CD4-positive, alpha-beta T cell treated with Interleukin-15 for 4 hours (primary cell): ENCODE results near the gene MARVELD1.
A peak's percentile ranks its signal among the peaks of the same experiment; 100 is the strongest.
"Not testable (repeated sequence)": the region's sequence is repeated elsewhere in the genome, so short reads cannot be mapped to it uniquely, and the experiment has no call there.

Source experiments
- DNase-seq: peaks from one replicate; pipeline ENCODE4 v3.0.0-alpha.2; 2020; ENCODE audit warnings: low spot score

Gene MARVELD1

DNA sequence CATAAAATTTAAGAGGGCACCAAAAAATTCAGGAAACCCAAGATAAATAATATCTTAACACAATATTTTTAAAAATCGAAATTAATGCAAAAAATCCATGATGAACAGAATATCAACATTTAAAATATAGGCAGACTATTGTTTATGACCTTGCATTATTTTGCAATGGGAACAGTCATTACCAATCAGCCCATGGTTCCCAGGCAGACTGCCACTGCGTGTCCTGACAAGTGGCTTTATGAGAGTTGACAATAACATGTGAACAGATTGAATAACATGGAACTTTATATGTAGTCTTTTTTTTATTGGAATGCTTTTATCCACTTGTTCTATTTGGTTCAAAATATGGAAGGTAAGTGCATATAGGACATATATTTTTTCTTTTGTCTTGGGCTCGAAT is 23.4 kb upstream of the MARVELD1 start:
- no peak for DNase-seq

DNA sequence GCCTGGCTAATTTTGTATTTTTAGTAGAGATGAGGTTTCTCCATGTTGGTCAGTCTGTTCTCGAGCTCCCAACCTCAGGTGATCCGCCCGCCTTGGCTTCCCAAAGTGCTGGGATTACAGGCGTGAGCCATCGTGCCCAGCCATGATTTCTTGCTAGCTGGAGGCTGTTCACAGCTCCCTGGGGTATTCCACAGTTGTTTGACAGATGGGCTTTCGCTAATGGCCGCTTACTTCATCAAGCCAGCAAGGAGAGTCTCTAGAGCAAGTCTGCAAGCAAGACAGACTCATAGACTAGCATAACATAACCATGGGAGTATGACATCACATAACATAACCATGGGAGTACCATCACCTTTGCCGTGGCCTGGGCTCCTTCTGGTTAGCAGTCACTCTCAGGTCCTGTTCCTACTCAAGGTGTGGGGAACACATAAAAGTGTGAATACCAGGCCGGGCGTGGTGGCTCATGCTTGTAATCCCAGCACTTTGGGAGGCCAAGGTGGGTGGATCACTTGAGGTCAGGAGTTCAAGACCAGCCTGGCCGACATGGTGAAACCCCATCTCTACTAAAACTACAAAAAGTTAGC is 15.4 kb upstream of the MARVELD1 start:
- DNase-seq: not testable (repeated sequence)

DNA sequence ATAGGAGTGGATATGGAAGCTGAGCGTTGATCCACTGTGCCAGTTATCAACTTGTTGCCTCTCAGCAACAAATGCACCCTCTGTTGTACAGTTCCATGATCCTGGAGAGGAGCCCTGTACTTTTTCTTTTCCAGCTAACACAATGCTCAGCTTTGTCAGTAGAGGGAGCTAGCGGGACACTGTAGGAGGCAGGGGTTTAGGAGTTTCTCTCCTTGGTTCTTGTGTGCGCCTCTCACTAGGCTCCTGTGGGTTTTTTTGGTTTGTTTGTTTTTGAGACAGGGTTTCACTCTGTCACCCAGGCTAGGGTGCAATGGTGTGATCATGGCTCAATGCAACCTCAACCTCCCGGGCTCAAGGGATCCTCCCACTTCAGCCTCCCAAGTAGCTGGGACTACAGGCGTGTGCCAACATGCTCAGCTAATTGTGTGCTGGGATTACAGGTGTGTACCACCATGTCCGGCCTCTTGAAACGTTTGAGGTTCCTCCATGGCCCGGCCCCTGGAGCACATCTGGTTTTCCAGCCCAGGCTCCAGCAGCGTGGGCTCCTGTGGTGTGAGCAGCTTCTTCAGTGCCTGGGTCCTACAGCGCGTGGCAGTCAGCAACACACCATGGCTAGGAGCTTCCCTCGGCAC is 12.0 kb upstream of the MARVELD1 start:
- peak; percentile 69 for DNase-seq

DNA sequence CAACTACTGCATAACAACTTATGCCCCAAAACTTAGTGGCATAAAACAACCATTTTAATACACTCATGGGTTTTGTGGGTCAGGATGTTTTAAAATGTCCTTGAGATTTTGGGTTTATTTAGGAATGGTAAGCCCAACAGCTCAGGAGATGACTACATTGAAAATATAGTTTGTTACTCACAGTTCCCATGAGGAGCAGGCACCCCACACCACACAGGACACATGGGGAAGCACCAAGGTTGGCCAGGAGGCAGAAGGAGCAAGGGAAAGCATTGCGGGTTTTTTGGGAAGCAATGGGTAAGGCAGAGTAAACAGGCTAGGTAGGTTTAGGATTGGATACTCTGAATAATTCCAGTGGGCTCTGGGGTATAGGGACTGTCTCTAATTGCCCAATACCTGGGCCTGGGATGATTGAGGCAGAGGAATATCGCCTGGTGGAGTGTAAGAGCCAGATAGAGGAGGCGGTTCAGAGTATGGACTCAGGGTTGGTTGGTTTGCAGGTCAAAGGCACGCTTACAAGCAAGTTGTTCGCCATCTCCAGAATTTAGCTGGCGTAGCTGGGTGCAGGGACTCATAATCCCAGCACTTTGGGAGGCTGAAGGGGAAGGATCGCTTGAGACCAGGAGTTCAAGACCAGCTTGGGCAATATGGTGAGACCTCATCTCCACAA is 10.0 kb upstream of the MARVELD1 start:
- no peak for DNase-seq

DNA sequence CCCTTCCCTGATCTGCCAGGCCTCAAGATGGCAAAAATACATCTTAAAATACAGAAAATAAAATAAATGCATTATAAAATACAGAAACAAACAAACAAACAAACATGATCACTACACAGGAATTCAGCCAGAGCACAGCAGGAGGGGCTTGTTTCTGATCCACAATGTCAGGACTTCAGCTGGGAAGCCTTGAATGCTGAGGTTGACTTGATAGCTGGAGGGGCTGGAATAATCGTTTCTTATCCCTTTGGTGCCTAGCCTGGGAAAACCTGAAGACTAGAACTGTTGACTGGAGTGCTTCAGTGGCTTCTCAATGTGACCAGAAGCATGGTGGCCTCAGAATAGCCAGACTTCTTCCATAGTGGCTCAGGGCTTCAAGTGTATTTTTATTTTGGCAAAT is 9.2 kb upstream of the MARVELD1 start:
- no peak for DNase-seq

DNA sequence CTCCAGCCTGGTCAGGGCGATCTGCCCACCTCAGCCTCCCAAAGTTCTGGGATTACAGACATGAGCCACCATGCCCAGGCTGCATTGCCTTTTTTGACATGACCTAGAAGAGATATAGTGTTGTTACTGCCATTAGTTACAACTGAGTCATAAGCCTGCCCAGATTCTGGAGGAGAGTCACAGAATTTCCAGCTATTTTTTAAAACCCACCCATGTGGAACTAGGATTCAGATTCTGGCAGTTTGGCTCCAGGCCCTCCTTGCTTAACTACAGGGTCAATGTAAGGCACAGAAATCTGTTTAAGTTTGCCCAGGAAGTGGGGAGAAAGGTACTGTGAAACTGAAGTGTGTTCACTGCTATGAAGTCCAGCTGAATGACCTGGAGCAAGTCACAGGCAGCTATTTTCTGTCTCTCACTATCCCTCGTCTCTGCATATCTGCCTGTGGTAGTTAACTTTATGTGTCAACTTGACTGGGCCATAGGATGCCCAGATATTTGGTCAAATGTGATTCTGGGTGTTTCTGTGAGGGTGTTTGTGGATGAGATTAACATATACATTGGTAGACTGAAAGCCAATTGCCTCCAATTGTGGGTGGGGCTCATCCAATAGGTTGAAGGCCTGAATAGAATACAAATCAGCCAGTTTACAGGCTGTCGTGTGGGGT is 8.4 kb upstream of the MARVELD1 start:
- DNase-seq: no peak

DNA sequence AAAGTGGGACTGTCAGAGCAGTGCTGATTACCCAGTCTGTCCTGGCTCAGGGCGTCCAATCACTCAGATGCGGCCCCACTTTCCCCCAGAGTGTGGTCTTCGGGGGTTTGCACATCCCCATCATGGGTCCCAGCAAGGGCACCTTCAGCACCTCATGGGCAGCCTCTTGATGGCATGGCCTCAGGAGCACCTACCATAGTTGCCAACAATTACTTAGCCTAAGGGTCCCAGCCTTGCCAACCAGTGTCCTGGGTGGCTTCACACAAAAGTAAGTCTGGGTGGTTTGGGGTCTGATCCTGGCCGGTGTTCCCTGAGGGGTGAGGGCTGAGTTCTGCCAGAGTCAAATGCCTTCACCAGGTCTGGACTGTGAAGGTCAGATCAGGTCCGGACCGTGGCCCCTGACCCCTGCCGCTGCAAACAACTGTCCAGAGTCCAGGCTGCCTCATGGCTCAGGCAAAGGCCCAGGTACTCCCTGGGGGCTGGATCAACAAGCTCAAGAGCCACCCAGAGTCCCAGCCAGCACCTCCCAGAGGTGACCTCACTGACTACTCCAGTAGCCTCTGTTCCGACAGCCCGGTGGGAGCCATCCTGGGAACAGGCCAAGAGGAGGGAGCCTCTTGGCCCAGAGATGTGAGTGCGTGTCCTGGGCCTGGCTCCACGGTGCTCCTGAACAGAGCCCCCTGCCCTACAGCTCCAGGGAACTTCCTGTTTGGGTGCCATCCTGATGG is 6.2 kb upstream of the MARVELD1 start:
- DNase-seq: no peak

DNA sequence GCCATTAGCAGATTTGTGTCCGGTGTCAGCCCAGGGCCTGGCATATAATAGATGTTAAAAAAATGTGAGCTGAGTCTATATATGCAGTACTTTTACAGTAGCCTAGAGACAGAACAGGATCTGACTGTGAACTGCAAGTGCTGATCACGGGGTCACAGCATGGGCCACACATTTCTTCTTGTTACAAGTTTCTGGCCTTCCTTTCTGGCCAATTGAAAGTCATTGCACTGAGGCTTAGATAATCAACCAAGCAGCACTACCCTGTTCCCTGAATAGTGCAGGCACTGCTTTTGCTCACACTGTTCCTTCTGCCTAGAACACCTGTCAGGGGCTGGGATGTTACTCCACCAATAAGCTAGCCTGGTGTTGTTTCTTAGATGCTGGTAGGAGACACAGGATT is 5.4 kb upstream of the MARVELD1 start:
- DNase-seq: no peak

DNA sequence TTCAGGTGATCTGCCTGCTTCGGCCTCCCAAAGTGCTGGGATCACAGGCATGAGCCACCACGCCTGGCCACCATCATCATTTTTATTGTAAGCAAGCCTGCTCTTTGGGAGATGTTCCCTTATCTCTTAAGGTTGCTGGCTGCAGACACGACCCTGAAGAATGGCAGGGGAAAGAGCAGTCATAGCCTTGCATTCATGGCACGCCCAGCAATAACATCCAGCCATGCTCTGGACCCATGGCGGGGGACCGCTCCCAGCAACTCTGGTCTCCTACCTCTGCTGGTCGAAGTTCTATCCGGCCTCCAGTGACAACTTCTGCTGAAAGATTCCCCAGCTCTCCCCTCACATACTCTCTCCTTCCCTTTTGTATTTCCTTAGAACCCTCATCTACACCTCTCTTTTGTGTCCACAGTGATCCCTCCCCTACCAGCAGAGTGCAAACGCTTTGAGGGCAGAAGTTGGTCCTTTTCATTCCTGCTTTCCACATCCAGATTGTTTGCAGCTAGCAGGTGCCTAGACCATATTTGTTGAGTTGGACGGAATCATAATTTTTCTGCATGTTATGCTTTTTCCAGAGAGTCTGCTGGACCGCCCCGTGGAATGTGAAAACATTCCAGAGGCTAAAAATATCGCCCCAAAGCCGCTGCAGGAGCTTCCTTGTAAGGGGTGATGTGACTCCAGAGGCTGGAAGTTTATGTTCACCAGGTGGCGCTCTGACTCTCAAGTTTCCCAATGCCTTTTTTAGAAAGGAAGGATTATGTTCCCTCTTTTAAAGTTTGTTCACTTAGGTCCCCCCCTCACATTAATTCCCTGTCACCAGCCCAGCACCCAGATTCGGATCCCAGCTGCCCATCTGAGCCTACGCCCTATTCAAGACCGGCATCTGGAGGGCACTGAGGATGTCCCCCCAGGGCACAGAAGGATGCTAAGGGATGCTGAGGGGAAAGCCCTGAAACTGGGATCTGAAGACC is 4.3 kb upstream of the MARVELD1 start:
- peak; percentile 43 for DNase-seq

DNA sequence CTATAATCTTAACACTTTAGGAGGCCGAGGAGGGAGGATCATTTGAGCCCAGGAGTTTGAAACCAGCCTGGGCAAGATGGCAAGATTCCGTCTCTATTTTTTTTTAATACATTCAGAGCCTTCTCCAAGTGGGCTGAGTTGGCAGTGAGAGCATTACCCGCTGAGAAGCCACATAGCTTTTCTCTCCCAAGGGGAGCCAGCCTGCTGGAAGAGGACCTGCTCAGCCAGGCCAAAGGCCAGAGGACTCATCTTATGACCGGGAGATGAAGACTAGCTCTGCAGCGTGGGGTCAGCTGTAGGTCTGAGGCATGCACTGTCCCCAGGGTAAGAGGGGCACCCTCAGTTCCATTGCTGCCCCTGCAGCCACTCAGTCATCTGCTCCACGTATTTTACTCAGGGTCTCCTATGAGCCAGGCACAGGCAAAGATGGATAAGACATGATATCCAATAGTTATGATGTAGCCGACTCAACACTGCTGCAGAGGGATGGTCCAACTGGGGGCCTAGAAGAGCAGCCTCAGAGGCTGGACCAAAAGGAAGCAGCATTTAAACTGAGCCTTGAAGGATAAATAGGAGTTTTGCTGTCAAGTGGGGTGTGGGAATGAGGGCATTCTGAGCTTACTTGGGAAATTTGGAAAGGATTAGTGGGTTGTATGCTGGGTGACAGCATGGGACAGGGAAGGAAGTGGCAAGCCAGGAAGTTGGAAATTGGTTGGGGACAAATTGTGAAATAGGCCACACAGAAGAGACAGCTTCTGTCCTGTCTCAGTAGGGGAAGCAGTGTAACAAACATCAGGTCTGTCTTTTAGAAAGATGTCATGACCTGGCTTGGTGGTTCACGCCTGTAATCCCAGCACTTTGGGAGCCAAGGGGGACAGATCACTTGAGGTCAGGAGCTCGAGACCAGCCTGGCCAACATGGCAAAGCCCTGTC is 1.6 kb upstream of the MARVELD1 start:
- DNase-seq: no peak

DNA sequence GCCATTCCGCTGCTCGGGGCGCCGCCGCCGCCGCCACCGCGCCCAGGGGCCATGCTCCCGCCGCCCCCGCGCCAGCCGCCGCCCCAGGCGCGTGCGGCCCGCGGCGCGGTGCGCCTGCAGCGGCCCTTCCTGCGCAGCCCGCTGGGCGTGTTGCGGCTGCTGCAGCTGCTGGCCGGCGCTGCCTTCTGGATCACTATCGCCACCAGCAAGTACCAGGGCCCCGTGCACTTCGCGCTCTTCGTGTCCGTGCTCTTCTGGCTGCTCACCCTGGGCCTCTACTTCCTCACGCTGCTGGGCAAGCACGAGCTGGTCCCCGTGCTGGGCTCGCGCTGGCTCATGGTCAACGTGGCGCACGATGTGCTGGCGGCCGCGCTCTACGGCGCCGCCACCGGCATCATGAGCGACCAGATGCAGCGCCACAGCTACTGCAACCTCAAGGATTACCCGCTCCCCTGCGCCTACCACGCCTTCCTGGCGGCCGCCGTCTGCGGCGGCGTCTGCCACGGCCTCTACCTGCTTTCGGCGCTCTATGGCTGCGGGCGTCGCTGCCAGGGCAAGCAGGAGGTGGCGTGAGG is 383 bp downstream of the MARVELD1 start:
- peak; percentile 45 for DNase-seq

DNA sequence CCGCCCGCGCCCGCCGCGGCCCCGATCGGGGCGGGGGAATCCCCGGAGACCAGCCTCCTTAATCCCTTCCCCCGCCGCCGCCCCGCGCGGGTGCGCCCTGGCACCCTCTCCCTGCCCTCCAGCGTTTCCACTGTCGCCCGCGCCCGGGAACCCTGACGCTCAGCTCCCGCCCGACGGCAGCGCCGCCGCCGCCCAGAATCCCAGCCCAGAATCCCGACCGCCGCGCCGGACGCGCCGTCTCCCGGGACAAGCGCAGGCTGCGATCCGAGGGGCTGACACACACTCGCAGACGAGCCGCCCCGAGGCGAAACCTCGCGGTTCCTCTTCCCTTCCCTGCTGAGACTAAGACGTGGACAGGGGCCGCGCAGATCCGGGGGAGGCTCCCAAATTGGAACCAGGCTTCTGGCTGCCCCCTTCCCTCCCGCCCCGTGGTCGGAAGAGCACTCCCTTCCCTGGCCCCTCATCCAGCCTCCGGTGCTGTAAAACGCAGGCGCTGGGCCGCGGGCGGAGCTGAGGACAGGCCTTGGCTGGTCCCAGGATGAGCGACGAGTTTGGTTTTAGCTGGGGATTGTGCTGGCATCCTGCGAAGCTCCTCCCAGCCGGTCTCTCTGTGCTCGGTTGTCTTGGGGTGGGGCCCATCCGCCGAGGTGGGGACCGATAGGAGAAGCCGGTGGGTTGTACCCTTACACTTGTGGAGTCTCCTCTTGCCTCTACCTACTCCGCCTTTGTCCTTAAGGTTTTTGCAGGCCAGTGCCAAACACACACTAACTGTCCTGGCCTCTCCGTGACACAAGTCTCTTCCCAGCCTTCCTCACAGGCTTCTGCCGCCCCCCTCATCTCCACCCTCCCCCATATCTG is 1.1 kb downstream of the MARVELD1 start:
- DNase-seq: no peak

DNA sequence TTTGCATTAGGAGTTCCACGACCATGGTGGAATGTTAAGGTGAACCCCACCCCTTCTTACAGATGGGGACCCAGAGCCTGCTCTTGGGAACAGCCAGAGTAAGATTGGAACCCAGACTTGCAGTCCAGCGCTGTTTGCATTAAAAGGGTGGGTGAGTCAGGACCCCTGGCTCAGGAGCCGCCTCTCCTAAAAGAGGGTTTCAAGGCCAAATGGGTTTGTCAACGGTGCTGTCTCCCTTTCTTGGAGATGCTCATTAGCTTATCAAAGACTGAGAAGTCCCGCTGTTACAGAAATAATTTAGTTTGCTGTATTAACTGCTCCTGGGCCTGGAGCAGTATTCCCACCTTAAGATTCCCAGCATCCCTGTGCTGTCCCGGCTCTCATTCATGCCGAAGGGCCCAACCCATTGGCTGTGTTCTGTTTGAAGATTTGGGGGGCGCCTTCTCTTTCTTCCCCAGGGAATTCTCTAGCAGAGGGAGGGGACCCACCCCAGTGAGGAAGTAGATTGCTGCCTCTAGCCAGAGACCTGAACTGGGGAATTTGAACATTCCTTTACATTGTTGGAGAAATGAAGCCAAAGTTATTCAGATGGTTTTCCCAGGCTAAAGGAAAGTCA is 1.8 kb downstream of the MARVELD1 start:
- no peak for DNase-seq

DNA sequence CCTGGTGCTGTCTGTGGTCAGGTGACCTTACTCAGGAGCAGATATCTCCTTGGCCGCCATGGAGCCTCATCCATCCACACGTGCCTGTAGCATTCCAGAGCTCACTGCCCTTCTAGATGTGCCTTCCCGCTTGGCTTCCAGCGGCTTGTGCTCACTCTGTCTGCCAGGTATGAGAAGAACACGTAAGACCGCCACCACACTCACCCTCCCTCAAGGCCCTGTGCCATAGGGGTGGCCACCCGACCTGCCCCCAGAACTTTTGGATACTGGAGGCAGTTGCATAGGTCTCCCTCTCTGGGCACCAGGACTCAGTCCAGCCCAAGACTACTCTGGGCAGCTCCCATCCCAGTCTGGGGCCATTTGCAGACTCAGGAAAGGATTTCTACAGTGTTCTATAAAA is 4.1 kb downstream of the MARVELD1 start:
- no peak for DNase-seq

DNA sequence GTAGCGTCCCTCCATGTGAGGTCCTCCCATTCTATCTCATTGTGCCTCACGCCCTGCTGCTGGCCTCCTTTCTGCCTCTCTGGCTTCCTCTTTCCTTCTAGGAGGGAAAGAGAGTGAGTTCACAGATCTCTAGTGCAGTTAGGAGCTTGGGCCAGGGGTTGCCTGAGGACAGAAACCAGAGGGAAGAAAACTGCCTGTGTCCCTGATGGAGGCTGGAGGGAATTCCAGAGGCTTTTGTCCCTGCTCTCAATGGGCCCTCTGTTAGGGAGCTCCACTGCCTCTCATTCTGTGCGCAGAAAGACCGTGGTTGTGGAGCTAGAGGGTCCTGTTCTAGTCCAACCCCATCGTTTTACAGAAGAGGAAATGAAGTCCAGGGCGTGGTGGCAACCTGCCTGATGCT is 4.6 kb downstream of the MARVELD1 start:
- DNase-seq: no peak

DNA sequence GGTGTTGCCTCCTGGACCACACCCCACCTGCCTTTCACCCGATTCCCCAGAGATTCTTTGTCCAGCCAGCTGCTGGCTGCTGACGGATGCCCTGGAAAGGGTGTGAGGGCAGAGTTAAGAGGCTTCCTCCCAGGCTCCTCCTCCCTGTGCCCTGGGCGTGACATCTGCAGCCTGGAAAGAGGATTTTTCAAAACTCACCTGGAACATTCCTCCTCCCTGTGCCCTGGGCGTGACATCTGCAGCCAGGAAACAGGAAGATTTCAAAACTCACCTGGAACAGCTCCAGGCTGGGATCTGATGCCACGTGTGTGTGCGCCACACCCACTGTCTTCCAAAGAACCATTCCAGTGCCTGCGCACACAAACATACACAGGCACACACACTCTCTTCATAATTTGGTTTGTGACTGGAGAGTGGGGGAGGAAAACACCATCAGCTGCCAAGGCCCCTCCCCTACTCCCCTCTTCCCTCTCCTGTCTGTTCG is 5.2 kb downstream of the MARVELD1 start:
- no peak for DNase-seq

DNA sequence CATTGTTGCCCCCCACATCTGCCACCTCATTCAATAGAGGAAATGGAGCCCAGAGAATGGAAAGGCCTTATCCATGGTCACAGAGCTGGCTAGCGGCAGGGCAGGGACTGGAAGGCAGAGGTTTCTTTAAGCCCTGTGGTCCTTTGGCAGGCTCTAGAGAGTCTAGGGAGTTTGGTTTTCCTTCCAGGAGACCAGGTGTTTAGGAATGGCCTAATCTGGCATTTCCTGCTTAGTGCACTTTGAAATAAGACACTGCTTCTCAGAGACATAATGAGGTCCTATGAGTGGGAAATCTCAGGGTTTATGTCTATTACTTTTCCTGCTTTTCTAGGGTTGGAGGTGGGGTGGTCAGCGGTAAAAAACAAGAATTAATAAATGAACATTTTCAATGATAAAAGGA is 6.1 kb downstream of the MARVELD1 start:
- DNase-seq: no peak
